GM18526 (cell line): ENCODE measurements around the gene GPM6B.

Source experiments
- POLR2A ChIP-seq: IDR thresholded peaks from 3 replicates; pipeline ENCODE4 v1.6.1; 2011; ENCODE audit not compliant: insufficient read length; ENCODE audit errors: extremely low read depth

The GPM6B gene

GRCh38 chrX:13829983-13830382 lies 13.1 kb upstream of the GPM6B start:
- no peak for TF ChIP-seq POLR2A

GRCh38 chrX:13828392-13828791 lies 11.5 kb upstream of the GPM6B start:
- no peak for TF ChIP-seq POLR2A

- no peak for TF ChIP-seq POLR2A
Observed at GRCh38 chrX:13827298-13828090, 10.6 kb upstream of the GPM6B start.

GRCh38 chrX:13826770-13827169 lies 9.9 kb upstream of the GPM6B start:
- TF ChIP-seq POLR2A = no peak

- TF ChIP-seq POLR2A = no peak
Observed at GRCh38 chrX:13825178-13825762, 8.4 kb upstream of the GPM6B start.

GRCh38 chrX:13824746-13825145 lies 7.9 kb upstream of the GPM6B start:
- TF ChIP-seq POLR2A = no peak

GRCh38 chrX:13821738-13822137 lies 4.8 kb upstream of the GPM6B start:
- no peak for TF ChIP-seq POLR2A

- no peak for TF ChIP-seq POLR2A
Observed at GRCh38 chrX:13816176-13816575, 717 bp downstream of the GPM6B start.

GRCh38 chrX:13815664-13816063 lies 1.2 kb downstream of the GPM6B start:
- TF ChIP-seq POLR2A = no peak

- TF ChIP-seq POLR2A = no peak
Observed at GRCh38 chrX:13808865-13809264, 8.0 kb downstream of the GPM6B start.

- TF ChIP-seq POLR2A = no peak
Observed at GRCh38 chrX:13808293-13808692, 8.6 kb downstream of the GPM6B start.

GRCh38 chrX:13805241-13805640 lies 11.7 kb downstream of the GPM6B start:
- no peak for TF ChIP-seq POLR2A

GRCh38 chrX:13803116-13803515 lies 13.8 kb downstream of the GPM6B start:
- TF ChIP-seq POLR2A = no peak

GRCh38 chrX:13798184-13798583 lies 18.7 kb downstream of the GPM6B start:
- no peak for TF ChIP-seq POLR2A

- no peak for TF ChIP-seq POLR2A
Observed at GRCh38 chrX:13797512-13797911, 19.4 kb downstream of the GPM6B start.

GRCh38 chrX:13794417-13794816 lies 22.5 kb downstream of the GPM6B start:
- no peak for TF ChIP-seq POLR2A

GRCh38 chrX:13793897-13794296 lies 23.0 kb downstream of the GPM6B start:
- no peak for TF ChIP-seq POLR2A

GRCh38 chrX:13791559-13791958 lies 25.3 kb downstream of the GPM6B start:
- no peak for TF ChIP-seq POLR2A

GRCh38 chrX:13791145-13791544 lies 25.7 kb downstream of the GPM6B start:
- TF ChIP-seq POLR2A = no peak
